ENCODE measurements around the gene KLHL7.
"Not testable (repeated sequence)": the region's sequence is repeated elsewhere in the genome, so short reads cannot be mapped to it uniquely, and the experiment has no call there.

KLHL7 gene

GRCh38 chr7:23181684-23182553 is 76.3 kb downstream of the KLHL7 start, which contains the start of gene NUP42:
TSS of gene NUP42 (plus strand) at chr7:23182048. CDS start at chr7:23182086, 38 bp downstream.
- ATAC-seq (replicated peaks) (peak; percentile 95 to 96), DNase-seq (peak; percentile 97)
- peaks cover 0 to 3% of the 10 kb centered on the region in 2 donors for H3K36me3 Mint-ChIP-seq
- H3K4me1 Mint-ChIP-seq = peaks cover 5 to 25% of the 10 kb centered on the region in 2 donors
- peak within 1 kb of the TSS; percentile 86 to 90 for H3K4me3 Mint-ChIP-seq
- H3K27ac Mint-ChIP-seq = peak within 1 kb of the TSS; percentile 96
- no peaks in the 10 kb centered on the region for H3K27me3 Mint-ChIP-seq
- no peaks in the 10 kb centered on the region for H3K9me3 Mint-ChIP-seq

DNA sequence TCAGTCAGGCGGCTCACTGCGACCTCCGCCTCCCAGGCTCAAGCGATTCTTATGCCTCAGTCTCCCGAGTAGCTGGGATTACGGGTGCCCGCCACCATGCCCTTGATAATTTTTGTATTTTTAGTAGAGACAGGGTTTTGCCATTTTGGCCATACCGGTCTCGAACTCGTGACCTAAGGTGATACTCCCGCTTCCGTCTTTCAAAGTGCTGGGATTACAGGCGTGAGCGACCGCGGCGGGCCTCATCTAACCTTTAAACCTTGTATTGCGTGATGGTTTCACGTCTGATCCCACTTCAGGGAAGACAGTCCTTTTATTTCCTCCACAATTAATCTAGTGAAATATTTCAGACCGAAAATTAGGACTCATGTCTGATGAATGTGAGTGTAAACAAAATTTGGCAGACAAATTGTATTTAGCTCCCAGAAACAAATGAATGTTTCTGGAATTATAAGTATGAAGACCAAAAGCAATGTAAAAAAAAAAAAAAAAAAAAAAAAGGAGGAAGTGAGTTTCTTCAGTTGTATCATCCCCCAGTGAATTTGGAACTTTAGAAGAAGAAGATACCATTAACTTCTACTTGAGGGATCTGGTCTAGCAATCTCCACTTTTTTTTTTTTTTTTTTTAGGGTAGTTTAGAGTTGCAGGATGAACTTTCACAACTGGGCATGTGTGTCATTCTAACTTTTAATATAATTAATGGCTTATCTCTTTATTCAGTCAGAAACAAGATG is 77.9 kb downstream of the KLHL7 start:
- Mint-ChIP-seq H3K4me3 (peak overlapping the region; percentile 86 to 90), H3K27ac (peak overlapping the region; percentile 65), H3K27me3 (no peaks in the 10 kb centered on the region), H3K36me3 (peaks cover 3 to 4% of the 10 kb centered on the region in 2 donors), H3K4me1 (peaks cover 5 to 25% of the 10 kb centered on the region in 2 donors), H3K9me3 (no peaks in the 10 kb centered on the region)
- DNase-seq (no peak), ATAC-seq (replicated peaks) (no peak)

DNA sequence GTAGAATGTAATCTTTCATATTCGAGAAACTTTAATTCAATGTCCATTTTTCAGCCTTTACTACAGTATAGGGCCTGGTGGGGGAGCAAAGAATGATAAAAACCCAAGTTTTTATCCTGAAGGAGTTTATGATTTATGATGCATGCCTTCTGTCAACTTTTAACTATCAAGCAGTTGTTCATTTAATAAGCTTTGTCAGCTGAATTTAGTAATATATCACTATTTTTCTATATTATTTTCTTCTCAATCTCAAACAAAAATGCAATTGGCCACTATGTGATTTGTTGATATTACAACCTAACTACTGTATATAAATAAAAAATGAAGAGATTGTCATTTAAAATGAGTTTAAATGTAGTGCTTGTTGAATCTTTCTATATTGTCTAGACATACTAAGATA is 78.7 kb downstream of the KLHL7 start:
- peaks cover 7 to 10% of the 10 kb centered on the region in 2 donors for H3K36me3 Mint-ChIP-seq
- H3K27ac Mint-ChIP-seq = no peak overlapping the region
- H3K27me3 Mint-ChIP-seq = no peaks in the 10 kb centered on the region

DNA sequence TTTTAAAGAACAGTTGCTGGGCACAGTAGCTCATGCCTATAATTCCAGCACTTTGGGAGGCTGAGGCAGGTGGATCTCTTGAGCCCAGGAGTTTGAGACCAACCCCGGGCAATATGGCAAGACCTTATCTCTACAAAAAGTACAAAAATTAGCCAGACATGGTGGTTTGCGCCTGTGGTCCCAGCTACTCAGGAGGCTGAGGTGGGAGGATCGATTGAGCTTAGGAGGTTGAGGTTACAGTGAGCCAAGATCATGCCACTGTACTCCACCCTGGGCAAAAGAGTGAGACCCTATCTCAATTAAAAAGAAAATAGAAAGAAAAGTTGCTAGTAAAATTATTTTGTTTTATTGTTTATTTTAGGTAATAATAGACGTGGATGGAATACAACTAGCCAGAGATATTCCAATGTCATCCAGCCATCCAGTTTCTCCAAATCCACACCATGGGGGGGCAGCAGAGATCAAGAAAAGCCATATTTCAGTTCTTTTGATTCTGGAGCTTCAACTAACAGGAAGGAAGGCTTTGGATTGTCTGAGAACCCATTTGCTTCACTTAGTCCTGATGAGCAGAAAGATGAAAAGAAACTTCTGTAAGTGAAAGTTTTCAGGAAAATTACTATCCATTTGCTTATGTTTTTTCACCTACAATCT is 79.2 kb downstream of the KLHL7 start:
- H3K36me3 Mint-ChIP-seq = peaks cover 10 to 13% of the 10 kb centered on the region in 2 donors
- no peak for DNase-seq
- ATAC-seq (replicated peaks) = no peak
- no peak overlapping the region for H3K27ac Mint-ChIP-seq
- no peak overlapping the region for H3K4me3 Mint-ChIP-seq
- H3K27me3 Mint-ChIP-seq = no peaks in the 10 kb centered on the region
- H3K4me1 Mint-ChIP-seq = peaks cover 5 to 25% of the 10 kb centered on the region in 2 donors
- H3K9me3 Mint-ChIP-seq = no peaks in the 10 kb centered on the region

More for the DNA sequence above, 78.7 kb downstream of the KLHL7 start:
- ATAC-seq (replicated peaks) (no peak), DNase-seq (no peak)
- peak overlapping the region in 1 of 2 donors; percentile 86 for H3K4me3 Mint-ChIP-seq
- peaks cover 5 to 25% of the 10 kb centered on the region in 2 donors for H3K4me1 Mint-ChIP-seq
- H3K9me3 Mint-ChIP-seq = no peaks in the 10 kb centered on the region

GRCh38 chr7:23185980-23186379 is 80.4 kb downstream of the KLHL7 start:
- ATAC-seq (replicated peaks) = no peak
- no peak overlapping the region for H3K27ac Mint-ChIP-seq
- DNase-seq = no peak
- H3K4me1 Mint-ChIP-seq = peaks cover 6 to 22% of the 10 kb centered on the region in 2 donors
- no peak overlapping the region for H3K4me3 Mint-ChIP-seq
- peaks cover 12 to 17% of the 10 kb centered on the region in 2 donors for H3K36me3 Mint-ChIP-seq
- H3K9me3 Mint-ChIP-seq = no peaks in the 10 kb centered on the region
- H3K27me3 Mint-ChIP-seq = no peaks in the 10 kb centered on the region

DNA sequence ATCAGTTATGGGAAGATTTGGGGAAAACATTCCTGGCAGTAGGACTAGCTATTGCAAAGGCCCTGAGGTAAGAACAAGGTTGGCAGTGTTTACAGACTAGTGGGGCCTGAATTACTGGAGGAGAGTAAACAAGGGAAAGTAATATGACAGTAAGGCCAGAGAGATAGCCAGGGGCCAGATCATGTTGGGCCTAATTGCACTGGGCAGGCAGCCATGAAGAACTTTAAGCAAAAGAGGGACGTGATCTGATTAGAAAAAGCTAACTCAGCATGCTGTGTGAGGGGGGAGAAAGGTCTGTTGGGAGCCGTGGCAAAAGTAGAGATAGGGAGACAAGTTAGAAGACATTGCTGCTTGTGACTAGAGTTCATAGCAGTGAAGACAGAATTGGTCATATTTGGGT is 85.4 kb downstream of the KLHL7 start:
- Mint-ChIP-seq H3K36me3 (peaks cover 28 to 36% of the 10 kb centered on the region in 2 donors), H3K4me1 (peaks cover 0 to 2% of the 10 kb centered on the region in 2 donors), H3K4me3 (no peak overlapping the region), H3K27me3 (no peaks in the 10 kb centered on the region), H3K27ac (no peak overlapping the region), H3K9me3 (no peaks in the 10 kb centered on the region)
- no peak for DNase-seq
- ATAC-seq (replicated peaks) = no peak

GRCh38 chr7:23193650-23194227 is 88.2 kb downstream of the KLHL7 start:
- not testable (repeated sequence) for H3K4me1 Mint-ChIP-seq; H3K9me3 Mint-ChIP-seq; H3K27ac Mint-ChIP-seq; H3K27me3 Mint-ChIP-seq; ATAC-seq (replicated peaks); DNase-seq; H3K4me3 Mint-ChIP-seq
- H3K36me3 Mint-ChIP-seq = peaks cover 41 to 46% of the 10 kb centered on the region in 2 donors

GRCh38 chr7:23196306-23196705 is 90.7 kb downstream of the KLHL7 start:
- no peaks in the 10 kb centered on the region for H3K27me3 Mint-ChIP-seq
- ATAC-seq (replicated peaks) = no peak
- H3K9me3 Mint-ChIP-seq = no peaks in the 10 kb centered on the region
- H3K36me3 Mint-ChIP-seq = peaks cover 43 to 45% of the 10 kb centered on the region in 2 donors
- H3K27ac Mint-ChIP-seq = no peak overlapping the region
- no peak for DNase-seq
- no peak overlapping the region for H3K4me3 Mint-ChIP-seq
- H3K4me1 Mint-ChIP-seq = peaks cover 0 to 1% of the 10 kb centered on the region in 2 donors

- ATAC-seq (replicated peaks); H3K4me1 Mint-ChIP-seq; H3K27ac Mint-ChIP-seq; H3K9me3 Mint-ChIP-seq; H3K4me3 Mint-ChIP-seq; H3K27me3 Mint-ChIP-seq; DNase-seq: not testable (repeated sequence)
- H3K36me3 Mint-ChIP-seq = peaks cover 47 to 52% of the 10 kb centered on the region in 2 donors
These were observed 92.2 kb downstream of the KLHL7 start for GRCh38 chr7:23197745-23198144.

DNA sequence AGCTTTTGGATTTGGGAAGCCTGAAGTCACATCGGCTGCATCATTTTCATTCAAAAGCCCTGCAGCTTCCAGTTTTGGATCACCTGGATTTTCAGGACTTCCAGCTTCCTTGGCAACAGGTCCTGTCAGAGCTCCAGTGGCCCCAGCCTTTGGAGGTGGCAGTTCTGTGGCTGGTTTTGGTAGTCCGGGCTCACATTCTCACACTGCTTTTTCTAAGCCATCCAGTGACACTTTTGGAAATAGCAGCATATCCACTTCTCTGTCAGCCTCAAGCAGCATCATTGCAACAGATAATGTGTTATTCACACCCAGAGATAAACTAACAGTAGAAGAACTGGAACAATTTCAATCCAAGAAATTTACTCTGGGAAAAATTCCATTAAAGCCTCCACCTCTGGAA is 94.7 kb downstream of the KLHL7 start:
- H3K4me1 Mint-ChIP-seq = peaks cover under 1 to 2% of the 10 kb centered on the region in 2 donors
- ATAC-seq (replicated peaks) (no peak), DNase-seq (no peak)
- H3K9me3 Mint-ChIP-seq = no peaks in the 10 kb centered on the region
- no peak overlapping the region for H3K4me3 Mint-ChIP-seq
- H3K27me3 Mint-ChIP-seq = no peaks in the 10 kb centered on the region
- no peak overlapping the region for H3K27ac Mint-ChIP-seq
- peaks cover 56 to 59% of the 10 kb centered on the region in 2 donors for H3K36me3 Mint-ChIP-seq

DNA sequence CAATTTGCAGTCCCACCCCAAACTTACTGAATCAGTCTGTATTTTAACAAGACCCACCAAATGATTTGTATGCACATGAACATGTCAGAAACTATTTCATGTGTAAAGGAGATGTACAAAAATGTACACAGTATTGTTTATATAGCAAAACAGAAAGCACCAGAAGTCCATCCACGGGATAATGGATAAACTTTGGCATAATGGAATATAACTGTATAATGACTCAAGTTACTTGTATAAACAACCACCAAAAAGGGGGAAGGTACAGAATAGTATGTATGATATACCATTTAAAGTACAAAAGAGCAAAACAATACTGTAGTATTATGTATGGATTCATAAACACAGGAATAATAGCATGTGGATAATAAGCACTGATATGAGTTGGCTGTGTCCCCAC is 98.7 kb downstream of the KLHL7 start:
- peaks cover 3 to 15% of the 10 kb centered on the region in 2 donors for H3K4me1 Mint-ChIP-seq
- H3K36me3 Mint-ChIP-seq = peaks cover 42 to 43% of the 10 kb centered on the region in 2 donors

DNA sequence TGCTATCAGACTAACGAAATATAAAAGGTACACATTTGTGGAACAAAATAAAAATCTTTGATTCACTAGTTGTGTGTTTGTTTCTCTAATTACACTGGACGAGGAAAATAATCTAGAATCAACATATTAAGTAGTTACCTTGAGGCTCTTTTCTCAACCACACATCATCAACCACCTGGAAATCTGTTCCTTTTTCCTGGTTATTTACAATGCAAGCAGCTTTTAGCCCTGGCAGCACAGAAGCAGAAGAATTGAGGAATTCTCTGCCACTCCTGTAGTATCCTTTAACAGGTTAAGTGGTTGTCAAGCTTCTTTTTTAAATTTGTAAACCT is 100.0 kb downstream of the KLHL7 start:
- Mint-ChIP-seq H3K27ac (no peak overlapping the region), H3K4me1 (peaks cover 3 to 15% of the 10 kb centered on the region in 2 donors), H3K4me3 (peak overlapping the region in 1 of 2 donors; percentile 65), H3K27me3 (peaks cover 0 to 11% of the 10 kb centered on the region in 2 donors), H3K9me3 (no peaks in the 10 kb centered on the region), H3K36me3 (peaks cover 32 to 37% of the 10 kb centered on the region in 2 donors)
- ATAC-seq (replicated peaks) = no peak
- DNase-seq = no peak

More for the DNA sequence above, 98.7 kb downstream of the KLHL7 start:
- ATAC-seq (replicated peaks) (no peak), DNase-seq (no peak)
- Mint-ChIP-seq H3K4me3 (no peak overlapping the region), H3K27me3 (peaks cover 0 to 11% of the 10 kb centered on the region in 2 donors), H3K27ac (no peak overlapping the region), H3K9me3 (no peaks in the 10 kb centered on the region)

- ATAC-seq (replicated peaks) (peak in 1 of 2 donors; percentile 49), DNase-seq (no peak)
- H3K4me3 Mint-ChIP-seq = peak overlapping the region in 1 of 2 donors; percentile 65
- peaks cover 0 to 15% of the 10 kb centered on the region in 2 donors for H3K27me3 Mint-ChIP-seq
- peaks cover 31 to 35% of the 10 kb centered on the region in 2 donors for H3K36me3 Mint-ChIP-seq
- peak overlapping the region; percentile 67 for H3K27ac Mint-ChIP-seq
- peaks cover 3 to 15% of the 10 kb centered on the region in 2 donors for H3K4me1 Mint-ChIP-seq
- H3K9me3 Mint-ChIP-seq = no peaks in the 10 kb centered on the region
These were observed 100.6 kb downstream of the KLHL7 start for GRCh38 chr7:23205909-23206767.

All from stimulated activated naive B cell treated with anti-CD40 and anti-IgM and Interleukin-4, amounts not matched to agents 10 μg/mL and 1 μg/mL and 100 μg/mL, for 72 hours (primary cell).